Aorta (tissue), 5 donors: ENCODE data around the gene NAT8. TPM values are rescaled to one million over a fixed set of nuclear protein-coding genes. Genes with fewer than 3 reads are reported as not detected.
"Not testable (repeated sequence)": the region's sequence is repeated elsewhere in the genome, so short reads cannot be mapped to it uniquely, and the experiment has no call there.

Experiments
- ATAC-seq: fragments of 200-7000 bp; cut with Tn5 transposase; one replicate; pipeline ENCODE4 v1.9.1; 2022; ENCODE audit warnings: moderate library complexity; ENCODE audit not compliant: low FRiP score
- DNase-seq, 2 donors: peaks; one replicate each; pipeline ENCODE4 v3.0.0-alpha.2; 2020
- H3K27ac ChIP-seq, 2 donors: one replicate each; pipeline ENCODE4 v1.5.1; 2013; ENCODE audit warnings: low read length in 2 of 2, mild to moderate bottlenecking in 2 of 2, moderate library complexity in 2 of 2, control low read depth in 1 of 2, inconsistent platforms in 1 of 2, low read depth in 1 of 2
- H3K27me3 ChIP-seq, 2 donors: one replicate each; pipeline ENCODE4 v1.6.1; 2013; ENCODE audit warnings: control low read depth in 1 of 2, low read length in 1 of 2, mild to moderate bottlenecking in 1 of 2, moderate library complexity in 1 of 2; ENCODE audit not compliant: insufficient read depth in 2 of 2, control insufficient read depth in 1 of 2
- H3K36me3 ChIP-seq, 2 donors: one replicate each; pipeline ENCODE4 v1.6.1; 2013; ENCODE audit warnings: control low read depth in 1 of 2, low read length in 1 of 2, mild to moderate bottlenecking in 1 of 2; ENCODE audit not compliant: insufficient read depth in 2 of 2, control insufficient read depth in 1 of 2
- H3K4me1 ChIP-seq, 2 donors: one replicate each; pipeline ENCODE4 v1.6.1; 2013; ENCODE audit warnings: low read length in 2 of 2, control low read depth in 1 of 2, mild to moderate bottlenecking in 1 of 2, moderate library complexity in 1 of 2; ENCODE audit not compliant: insufficient read depth in 2 of 2, control insufficient read depth in 1 of 2
- H3K4me3 ChIP-seq, 2 donors: one replicate each; pipeline ENCODE4 v1.5.1; 2013; ENCODE audit warnings: low read length in 2 of 2, control low read depth in 1 of 2, mild to moderate bottlenecking in 1 of 2
- H3K9me3 ChIP-seq: one replicate; pipeline ENCODE4 v1.6.1; 2013; ENCODE audit warnings: mild to moderate bottlenecking, low read length; ENCODE audit not compliant: control insufficient read depth
- WGBS, 2 donors: extraction: QIAGEN DNeasy Blood & Tissue Kit; methylation state at CpG; one replicate each; pipeline ENCODE4 v1.1.7; 2013; 5-methylcytosine and 5-hydroxymethylcytosine counted together
- intact Hi-C, 2 donors: fragments of 100-400 bp; cut with DNase I; formaldehyde crosslinking; loops; one replicate each; pipeline versions ENCODE4 v1.14.2 to v1.15.0; 2022
- polyA plus RNA-seq, 2 donors: library from polyadenylated mRNA; stranded (reverse); fragments of 200-250 nt; gene quantifications; one replicate each; pipeline ENCODE4 v1.2.3, GENCODE V29; 2013
- total RNA-seq, 2 donors: library from RNA; stranded (reverse); fragmentation: NEBNext Ultra II Directional; extraction: Animal tissue kit (Norgen Biotek cat#: 25700); gene quantifications; one replicate each; pipeline ENCODE4 v1.2.1, GENCODE V29; 2021
- donor health status: healthy with polysubstance abuse.
- donor health status: Bipolar disorder and iron deficiency.
- donor health status: DM: no; HTN: no; CAD: no.
- donor health status: DM: no; HTN: no; CAD: no.
- donor health status: DM: yes; HTN: yes; CAD: no.

NAT8 gene
- total and polyA plus RNA-seq, 4 donors: not detected

DNA sequence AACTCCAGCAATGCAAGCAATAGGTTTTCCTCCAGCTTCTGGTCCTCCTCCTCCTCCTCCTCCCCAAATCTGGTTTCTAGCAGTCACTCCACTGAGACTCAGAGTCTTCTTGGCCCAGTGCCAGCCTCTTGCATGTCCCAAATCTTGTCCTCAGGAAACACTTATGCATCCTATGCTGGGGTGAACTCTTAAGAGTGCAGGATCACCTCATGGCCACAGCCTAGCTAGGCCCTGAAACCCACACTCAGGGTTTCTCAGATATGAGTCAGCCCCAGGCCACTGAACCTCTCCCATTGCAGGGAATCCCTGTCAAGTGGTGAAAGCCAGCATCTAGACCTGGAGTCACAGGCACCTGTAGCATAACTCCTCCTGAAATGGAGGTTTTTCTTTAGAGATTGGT lies 18.2 kb downstream of the NAT8 start:
- DNase-seq, H3K4me3 ChIP-seq, H3K4me1 ChIP-seq, H3K36me3 ChIP-seq, H3K27ac ChIP-seq, H3K9me3 ChIP-seq, ATAC-seq, intact Hi-C loops, H3K27me3 ChIP-seq: not testable (repeated sequence)

DNA sequence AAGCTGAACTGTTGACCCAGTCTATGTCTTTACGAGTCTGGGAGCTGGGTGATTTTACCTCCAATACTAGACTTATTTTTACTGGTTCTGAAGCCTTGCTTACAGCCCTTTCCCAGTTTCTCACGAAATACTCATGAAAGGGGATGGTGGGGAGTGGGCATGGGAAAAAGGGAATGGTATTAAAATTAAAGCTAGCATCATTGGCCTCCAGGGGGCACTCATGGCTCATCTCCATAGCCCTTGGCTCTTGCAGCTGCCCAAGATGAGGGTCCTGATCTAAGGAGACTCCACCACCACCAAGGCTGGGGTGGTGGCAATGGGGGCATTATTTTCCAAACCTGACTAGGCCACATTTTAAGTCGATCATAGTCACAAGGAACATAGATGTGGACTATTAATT lies 22.3 kb downstream of the NAT8 start:
- H3K4me3 ChIP-seq, H3K27ac ChIP-seq, H3K9me3 ChIP-seq, H3K36me3 ChIP-seq, intact Hi-C loops, ATAC-seq, DNase-seq, H3K4me1 ChIP-seq, H3K27me3 ChIP-seq: not testable (repeated sequence)
- WGBS, 2 donors: 74 to 79% methylated on average over 3 of the region's 3 CpGs

DNA sequence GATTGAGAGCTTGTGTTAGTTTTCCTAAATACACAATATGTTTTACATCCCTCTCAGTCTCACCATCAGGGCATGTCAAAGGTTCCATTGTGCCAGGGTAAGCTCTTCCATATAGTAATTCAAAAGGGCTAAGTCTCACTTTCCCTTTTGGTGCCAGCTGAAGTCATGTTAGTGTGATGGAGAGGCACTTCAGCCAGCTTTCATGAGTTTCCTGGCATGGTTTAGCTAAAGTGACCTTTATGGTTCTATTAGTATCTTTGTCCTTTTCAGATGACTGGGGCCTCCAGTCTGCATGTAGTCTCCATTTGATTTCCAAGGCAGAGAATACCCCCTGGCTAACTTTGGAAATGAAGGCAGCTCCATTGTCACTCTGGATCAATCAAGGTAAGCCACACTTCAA lies 27.2 kb downstream of the NAT8 start:
- H3K27me3 ChIP-seq: no peaks in the 10 kb centered on the region
- peaks cover 0 to 2% of the 10 kb centered on the region in 2 donors for H3K36me3 ChIP-seq
- DNase-seq: no peak
- no peaks in the 10 kb centered on the region for H3K9me3 ChIP-seq
- no peak for ATAC-seq
- H3K4me1 ChIP-seq: no peaks in the 10 kb centered on the region
- no peak overlapping the region for H3K27ac ChIP-seq
- intact Hi-C loops: no loop called here
- no peak overlapping the region for H3K4me3 ChIP-seq

DNA sequence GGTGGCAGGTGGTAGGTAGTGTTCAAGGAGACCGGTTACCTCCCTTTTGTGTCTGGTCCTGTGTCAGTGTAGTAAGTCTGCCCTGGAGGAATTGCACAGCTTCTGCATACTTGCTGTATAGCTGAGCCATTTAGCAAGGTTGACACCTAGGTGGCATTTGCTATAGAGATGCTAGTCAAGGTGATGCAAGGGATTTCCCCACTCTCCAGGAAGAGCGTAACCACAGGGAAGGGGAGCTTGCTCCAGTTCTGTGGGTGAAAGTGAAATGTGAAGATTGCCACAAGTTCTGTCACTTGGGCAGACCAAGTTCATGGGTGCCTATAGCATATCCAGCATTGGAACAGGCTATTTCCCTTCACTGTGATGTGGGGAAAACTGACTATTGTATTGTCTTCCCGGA lies 28.1 kb downstream of the NAT8 start:
- Histone ChIP-seq H3K36me3 (peaks cover 2% of the 10 kb centered on the region in 2 donors), H3K9me3 (no peaks in the 10 kb centered on the region), H3K4me1 (no peaks in the 10 kb centered on the region), H3K4me3 (no peak overlapping the region), H3K27me3 (no peaks in the 10 kb centered on the region), H3K27ac (no peak overlapping the region)
- 93 to 95% methylated on average over 3 of the region's 3 CpGs for WGBS, 2 donors
- intact Hi-C loops: no loop called here
- no peak for ATAC-seq
- DNase-seq: no peak

DNA sequence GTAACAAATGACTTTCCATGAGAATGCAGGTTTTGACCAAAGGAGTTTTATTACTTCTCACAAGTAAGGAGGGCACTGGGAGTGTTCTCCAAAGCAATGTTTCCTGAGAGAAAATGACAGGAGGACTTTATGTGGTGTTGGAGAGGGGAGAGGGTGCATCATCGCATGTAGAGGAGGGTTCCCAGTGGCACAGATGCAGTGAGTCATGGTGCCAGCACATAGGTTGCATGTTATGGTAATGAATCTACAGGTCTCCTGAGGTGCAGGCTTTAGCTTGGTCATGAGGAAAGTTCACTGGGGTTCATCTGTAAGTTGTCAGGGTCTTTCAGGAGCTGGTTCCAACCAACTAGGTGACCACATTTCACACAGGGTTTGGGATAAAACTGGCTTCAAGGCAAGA lies 30.4 kb downstream of the NAT8 start:
- no peak for DNase-seq
- H3K36me3 ChIP-seq: peaks cover 2 to 6% of the 10 kb centered on the region in 2 donors
- H3K4me3 ChIP-seq: no peak overlapping the region
- ATAC-seq: no peak
- H3K9me3 ChIP-seq: no peaks in the 10 kb centered on the region
- H3K27me3 ChIP-seq: no peaks in the 10 kb centered on the region
- H3K4me1 ChIP-seq: no peaks in the 10 kb centered on the region
- WGBS, 2 donors: 88 to 95% methylated on average over 1 of the region's 1 CpG
- no peak overlapping the region for H3K27ac ChIP-seq
- intact Hi-C loops: no loop called here

DNA sequence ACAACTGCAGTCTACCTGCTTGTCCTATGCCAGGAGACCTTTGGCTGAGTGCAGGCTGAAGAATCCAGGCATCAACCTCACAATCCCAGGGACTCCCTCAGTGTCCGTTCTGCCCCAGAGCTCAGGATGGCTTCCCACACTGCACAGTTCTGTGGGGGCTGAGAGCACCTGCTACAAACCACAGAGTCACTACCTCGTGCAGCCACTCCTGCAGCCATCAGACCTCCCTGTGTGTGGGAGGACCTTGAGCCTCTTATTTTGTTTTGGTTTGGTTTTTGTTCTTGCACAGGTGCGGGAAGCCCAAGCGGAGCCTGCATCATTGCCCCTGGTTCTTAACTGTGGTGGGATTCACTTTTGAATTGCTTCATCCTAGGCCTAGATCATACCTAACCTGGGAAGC lies 31.0 kb downstream of the NAT8 start:
- H3K9me3 ChIP-seq: no peaks in the 10 kb centered on the region
- WGBS, 2 donors: 77 to 88% methylated on average over 4 of the region's 4 CpGs
- ATAC-seq (no peak), DNase-seq (no peak)
- intact Hi-C loops: no loop called here
- peaks cover 2 to 6% of the 10 kb centered on the region in 2 donors for H3K36me3 ChIP-seq
- no peaks in the 10 kb centered on the region for H3K4me1 ChIP-seq
- H3K27me3 ChIP-seq: no peaks in the 10 kb centered on the region
- H3K27ac ChIP-seq: no peak overlapping the region
- H3K4me3 ChIP-seq: no peak overlapping the region

DNA sequence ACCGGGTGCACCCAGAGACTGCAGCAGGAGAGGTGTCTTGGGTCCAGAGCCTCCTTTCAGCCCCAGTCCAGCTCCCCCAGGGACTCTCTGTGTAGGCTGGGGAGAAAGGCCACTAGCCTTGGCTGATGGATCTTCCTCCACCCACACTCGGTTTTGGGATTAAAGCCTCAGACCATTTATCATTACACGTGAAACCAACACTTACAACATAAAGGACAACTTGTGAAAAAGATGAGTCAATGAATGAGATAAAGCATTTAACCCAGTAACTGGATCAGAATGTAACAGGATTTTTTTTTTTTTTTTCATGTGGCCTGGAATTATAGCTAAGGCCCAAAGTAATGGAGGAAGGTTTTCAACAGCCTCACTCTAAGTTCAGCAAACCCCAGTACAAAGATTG lies 32.1 kb downstream of the NAT8 start:
- DNase-seq: no peak
- intact Hi-C loops: no loop called here
- Histone ChIP-seq H3K27ac (no peak overlapping the region), H3K4me3 (no peak overlapping the region), H3K4me1 (no peaks in the 10 kb centered on the region), H3K36me3 (peaks cover 2 to 6% of the 10 kb centered on the region in 2 donors), H3K27me3 (no peaks in the 10 kb centered on the region), H3K9me3 (no peaks in the 10 kb centered on the region)
- WGBS, 2 donors: 88 to 91% methylated on average over 3 of the region's 3 CpGs
- ATAC-seq: no peak

DNA sequence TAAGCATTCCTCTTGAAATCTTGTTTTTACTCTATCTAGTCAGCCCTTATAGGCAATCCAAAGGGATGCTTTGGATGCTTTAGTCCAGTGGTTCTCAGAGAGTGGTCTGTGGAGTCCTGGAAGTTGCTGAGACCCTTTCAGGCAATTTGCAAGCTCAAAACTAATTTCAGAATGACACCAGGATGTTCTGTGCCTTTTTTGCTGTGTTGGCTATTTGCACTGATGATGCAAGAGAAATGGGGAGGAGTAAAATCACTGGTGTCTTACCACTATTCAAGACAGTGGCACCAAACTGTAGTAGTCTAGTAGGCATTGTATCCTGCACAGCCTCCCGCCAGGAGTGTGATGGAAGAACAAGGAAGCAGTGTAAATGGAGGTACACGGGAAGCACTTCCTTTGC lies 37.6 kb downstream of the NAT8 start:
- H3K36me3 ChIP-seq, H3K4me3 ChIP-seq, H3K27ac ChIP-seq, H3K27me3 ChIP-seq, H3K4me1 ChIP-seq, DNase-seq, ATAC-seq, H3K9me3 ChIP-seq, intact Hi-C loops: not testable (repeated sequence)
- 86 to 92% methylated on average over 2 of the region's 2 CpGs for WGBS, 2 donors

DNA sequence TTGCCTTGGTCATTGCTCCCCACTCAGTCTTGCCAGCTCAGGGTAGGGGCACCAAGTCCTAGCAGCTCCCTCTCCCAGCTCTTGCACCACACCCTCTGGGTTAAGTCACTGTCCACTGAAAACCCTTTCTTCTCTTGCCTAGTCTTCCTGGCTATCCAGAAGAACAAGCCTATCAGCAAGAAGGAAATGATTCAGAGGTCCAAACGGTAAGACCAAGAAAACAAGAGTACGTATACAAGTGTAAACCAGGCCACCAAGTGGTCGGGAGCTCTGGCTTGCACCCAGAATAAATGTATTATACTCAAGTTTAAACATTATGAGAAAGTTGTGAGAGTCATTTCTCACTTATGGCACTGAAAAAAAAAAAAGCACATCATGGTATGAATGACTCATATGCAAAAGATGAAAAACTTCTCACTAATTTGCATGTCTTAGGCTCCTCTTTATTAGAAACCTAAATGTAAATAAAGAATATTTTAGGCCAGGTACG lies 39.1 kb downstream of the NAT8 start:
- WGBS, 2 donors: 42 to 45% methylated on average over 4 of the region's 4 CpGs
- H3K27me3 ChIP-seq, DNase-seq, H3K27ac ChIP-seq, ATAC-seq, H3K9me3 ChIP-seq, H3K4me3 ChIP-seq, H3K36me3 ChIP-seq, intact Hi-C loops, H3K4me1 ChIP-seq: not testable (repeated sequence)
